HepG2 (cell line): ENCODE measurements around the gene FLYWCH1. TPM values are rescaled to one million over a fixed set of nuclear protein-coding genes. Genes with fewer than 3 reads are reported as not detected.

ENCODE experiments used
- BRCA1 ChIP-seq: sonication (generic); formaldehyde crosslinking; IDR thresholded peaks from 2 replicates; pipeline ENCODE4 v1.4.0; 2020; ENCODE audit warnings: missing genetic modification reagents
- ELF4 ChIP-seq: sonication (generic); formaldehyde crosslinking; IDR thresholded peaks from 2 replicates; pipeline ENCODE4 v1.5.0; 2020; ENCODE audit warnings: missing genetic modification reagents, mild to moderate bottlenecking, moderate library complexity, borderline replicate concordance
- HOXA7 ChIP-seq: sonication (generic); formaldehyde crosslinking; IDR thresholded peaks from 2 replicates; pipeline ENCODE4 v1.8.1; 2022; ENCODE audit warnings: mild to moderate bottlenecking, missing genetic modification reagents, moderate library complexity
- KLF11 ChIP-seq: IDR thresholded peaks from 2 replicates; pipeline ENCODE4 v1.6.1; 2016; ENCODE audit warnings: missing compliant biosample characterization
- MTF1 ChIP-seq: sonication (generic); formaldehyde crosslinking; IDR thresholded peaks from 2 replicates; pipeline ENCODE4 v1.5.0; 2020; ENCODE audit warnings: missing genetic modification reagents
- MYNN ChIP-seq: sonication (generic); formaldehyde crosslinking; IDR thresholded peaks from 2 replicates; pipeline ENCODE4 v1.4.0; 2020; ENCODE audit warnings: mild to moderate bottlenecking, low read depth, missing genetic modification reagents
- NONO ChIP-seq, 2 experiments: fragments of 450-650 bp in 1 of 2; sonication (generic) in 1 of 2; formaldehyde crosslinking in 1 of 2; IDR thresholded peaks in 1 of 2; conservative IDR thresholded peaks in 1 of 2; 2 replicates each; pipeline versions ENCODE4 v1.6.1 to v1.8.0; 2017 to 2022; ENCODE audit warnings: mild to moderate bottlenecking in 1 of 2, missing genetic modification reagents in 1 of 2, moderate library complexity in 1 of 2
- NR2F2 ChIP-seq: IDR thresholded peaks from 2 replicates; pipeline ENCODE4 v1.6.1; 2012; ENCODE audit warnings: low read depth, inconsistent platforms, borderline replicate concordance
- RBM39 ChIP-seq: fragments of 200-400 bp; formaldehyde crosslinking; IDR thresholded peaks from one replicate; pipeline ENCODE4 v1.6.1; 2018; ENCODE audit warnings: antibody characterized with exemption, mild to moderate bottlenecking, low read depth, low read length; ENCODE audit not compliant: poor library complexity, severe bottlenecking
- SMAD1 ChIP-seq: sonication (generic); formaldehyde crosslinking; IDR thresholded peaks from 2 replicates; pipeline ENCODE4 v1.4.0; 2020; ENCODE audit warnings: missing genetic modification reagents, low read depth, mild to moderate bottlenecking, borderline replicate concordance
- TCF12 ChIP-seq, 2 experiments: fragments of 450-650 bp in 1 of 2; sonication (generic) in 1 of 2; formaldehyde crosslinking in 1 of 2; IDR thresholded peaks; 2 replicates each; pipeline versions ENCODE4 v1.6.1 to v1.8.0; 2017 to 2022; ENCODE audit warnings: antibody characterized with exemption in 1 of 2, mild to moderate bottlenecking in 1 of 2, missing genetic modification reagents in 1 of 2, moderate library complexity in 1 of 2
- TP53 ChIP-seq: sonication (generic); formaldehyde crosslinking; conservative IDR thresholded peaks from 2 replicates; pipeline ENCODE4 v1.4.0; 2020; ENCODE audit warnings: missing genetic modification reagents
- ZMYM4 ChIP-seq: sonication (generic); formaldehyde crosslinking; IDR thresholded peaks from 2 replicates; pipeline ENCODE4 v1.8.1; 2023; ENCODE audit warnings: mild to moderate bottlenecking, missing genetic modification reagents
- ZNF382 ChIP-seq: sonication (generic); formaldehyde crosslinking; IDR thresholded peaks from 2 replicates; pipeline ENCODE4 v1.5.0; 2020; ENCODE audit warnings: missing genetic modification reagents, mild to moderate bottlenecking, borderline replicate concordance
- ZSCAN21 ChIP-seq: sonication (generic); formaldehyde crosslinking; IDR thresholded peaks from 2 replicates; pipeline ENCODE4 v1.8.0; 2022; ENCODE audit warnings: mild to moderate bottlenecking, missing genetic modification reagents, moderate library complexity, borderline replicate concordance
- polyA plus RNA-seq, 8 experiments: library from polyadenylated mRNA; depleted of rRNA in 3 of 8; stranded (reverse) in 7 of 8; unstranded in 1 of 8; fragments of >200 nt; fragmentation: Illumina TruSeq in 4 of 8; extraction: Trizol in 4 of 8; gene quantifications; 2 replicates each; pipeline versions ENCODE4 v1.2.1 to v1.2.3, GENCODE V29; 2011 to 2016; ENCODE audit warnings: low read depth in 4 of 8, missing spikeins in 1 of 8, mixed read lengths in 1 of 8; ENCODE audit not compliant: insufficient read depth in 1 of 8
- total RNA-seq, 5 experiments: library from RNA; depleted of rRNA; stranded (reverse); fragments of >200 nt; fragmentation: Illumina TruSeq; extraction: Trizol; gene quantifications; 2 replicates each; pipeline ENCODE4 v1.2.3, GENCODE V29; 2016; ENCODE audit warnings: low read depth in 1 of 5
- TF ChIP-seq, protein P1 (sequence below): sonication (generic); formaldehyde crosslinking; IDR thresholded peaks from 2 replicates; pipeline ENCODE4 v1.9.0; 2021; ENCODE audit warnings: missing genetic modification reagents, borderline replicate concordance
- TF ChIP-seq, protein P2 (sequence below): sonication (generic); formaldehyde crosslinking; IDR thresholded peaks from 2 replicates; pipeline ENCODE4 v1.4.0; 2020; ENCODE audit warnings: mild to moderate bottlenecking, missing genetic modification reagents
- TF ChIP-seq, protein P3 (sequence below): sonication (generic); formaldehyde crosslinking; IDR thresholded peaks from 2 replicates; pipeline ENCODE4 v1.8.0; 2022; ENCODE audit warnings: missing genetic modification reagents, low read depth, mild to moderate bottlenecking, borderline replicate concordance

The FLYWCH1 gene
- total and polyA plus RNA-seq, 2 of the 13 experiments (the other 11 are each of a cell fraction or from before 2014, with no cell fraction given): 7.3 to 12.4 TPM

DNA sequence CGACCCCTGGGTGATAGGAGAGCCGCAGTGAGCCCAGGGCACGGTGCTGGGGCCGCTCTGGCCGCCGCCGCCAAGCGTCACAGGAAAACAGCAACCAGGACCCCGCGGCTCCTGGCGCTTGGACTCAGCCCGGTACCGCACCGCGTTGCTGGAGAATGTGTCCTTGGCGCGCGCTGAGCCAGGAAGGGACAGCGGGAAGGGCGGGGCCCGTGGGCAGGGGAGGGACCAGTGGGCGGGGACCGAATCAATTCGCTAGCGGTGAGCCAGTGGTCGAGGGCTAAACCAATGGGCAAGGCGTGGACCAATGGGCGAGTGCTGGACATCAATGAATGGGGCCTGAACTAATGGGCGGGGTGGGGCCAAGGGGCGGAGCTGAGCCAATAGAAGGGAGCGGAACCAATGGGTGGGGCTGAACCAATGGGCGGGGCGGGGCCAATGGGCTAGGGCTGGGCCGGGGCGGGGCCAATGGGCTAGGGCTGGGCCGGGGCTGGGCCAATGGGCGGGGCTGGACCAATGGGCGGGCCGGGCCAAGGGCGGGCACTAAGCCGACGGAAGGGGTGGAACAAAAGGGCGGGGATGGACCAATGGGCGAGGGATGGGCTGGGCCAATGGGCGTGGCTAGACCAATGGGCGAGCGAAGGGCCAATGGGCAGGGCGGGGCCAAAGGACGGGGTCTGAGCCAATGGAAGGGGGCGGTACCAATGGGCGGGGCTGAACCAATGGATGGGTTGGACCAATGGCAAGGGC lies 6.3 kb upstream of the FLYWCH1 start (continued):
- TF ChIP-seq SMAD1 (no peak), MTF1 (no peak), HOXA7 (CRISPR knock-in tag) (no peak; the same call in 1 of the 2 replicates), ZMYM4 (CRISPR knock-in tag) (peak; percentile 54; the same call in 1 of the 2 replicates), TCF12 (IDR thresholded peaks at IDR 0.05) (no peak), TCF12 (CRISPR knock-in tag; IDR thresholded peaks at IDR 0.05) (no peak), ELF4 (CRISPR knock-in tag) (no peak), KLF11 (peak; percentile 84), MYNN (no peak), TP53 (CRISPR knock-in tag) (0 out of 2 replicates have a peak, but pooled peaks have one; percentile 77), NR2F2 (no peak; the same call in 1 of the 2 replicates), BRCA1 (CRISPR knock-in tag) (peak; percentile 84; the same call in 1 of the 2 replicates), RBM39 (peak; percentile 88), NONO (IDR thresholded peaks at IDR 0.05) (no peak), NONO (CRISPR knock-in tag; conservative IDR thresholded peaks at IDR 0.05) (peak; percentile 83), ZSCAN21 (CRISPR knock-in tag) (peak; percentile 33; the same call in 1 of the 2 replicates), ZNF382 (CRISPR knock-in tag) (no peak)
- TF ChIP-seq, protein P1, sequence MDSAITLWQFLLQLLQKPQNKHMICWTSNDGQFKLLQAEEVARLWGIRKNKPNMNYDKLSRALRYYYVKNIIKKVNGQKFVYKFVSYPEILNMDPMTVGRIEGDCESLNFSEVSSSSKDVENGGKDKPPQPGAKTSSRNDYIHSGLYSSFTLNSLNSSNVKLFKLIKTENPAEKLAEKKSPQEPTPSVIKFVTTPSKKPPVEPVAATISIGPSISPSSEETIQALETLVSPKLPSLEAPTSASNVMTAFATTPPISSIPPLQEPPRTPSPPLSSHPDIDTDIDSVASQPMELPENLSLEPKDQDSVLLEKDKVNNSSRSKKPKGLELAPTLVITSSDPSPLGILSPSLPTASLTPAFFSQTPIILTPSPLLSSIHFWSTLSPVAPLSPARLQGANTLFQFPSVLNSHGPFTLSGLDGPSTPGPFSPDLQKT (CRISPR knock-in tag): 0 out of 2 replicates have a peak, but pooled peaks have one; percentile 23
- TF ChIP-seq, protein P2, sequence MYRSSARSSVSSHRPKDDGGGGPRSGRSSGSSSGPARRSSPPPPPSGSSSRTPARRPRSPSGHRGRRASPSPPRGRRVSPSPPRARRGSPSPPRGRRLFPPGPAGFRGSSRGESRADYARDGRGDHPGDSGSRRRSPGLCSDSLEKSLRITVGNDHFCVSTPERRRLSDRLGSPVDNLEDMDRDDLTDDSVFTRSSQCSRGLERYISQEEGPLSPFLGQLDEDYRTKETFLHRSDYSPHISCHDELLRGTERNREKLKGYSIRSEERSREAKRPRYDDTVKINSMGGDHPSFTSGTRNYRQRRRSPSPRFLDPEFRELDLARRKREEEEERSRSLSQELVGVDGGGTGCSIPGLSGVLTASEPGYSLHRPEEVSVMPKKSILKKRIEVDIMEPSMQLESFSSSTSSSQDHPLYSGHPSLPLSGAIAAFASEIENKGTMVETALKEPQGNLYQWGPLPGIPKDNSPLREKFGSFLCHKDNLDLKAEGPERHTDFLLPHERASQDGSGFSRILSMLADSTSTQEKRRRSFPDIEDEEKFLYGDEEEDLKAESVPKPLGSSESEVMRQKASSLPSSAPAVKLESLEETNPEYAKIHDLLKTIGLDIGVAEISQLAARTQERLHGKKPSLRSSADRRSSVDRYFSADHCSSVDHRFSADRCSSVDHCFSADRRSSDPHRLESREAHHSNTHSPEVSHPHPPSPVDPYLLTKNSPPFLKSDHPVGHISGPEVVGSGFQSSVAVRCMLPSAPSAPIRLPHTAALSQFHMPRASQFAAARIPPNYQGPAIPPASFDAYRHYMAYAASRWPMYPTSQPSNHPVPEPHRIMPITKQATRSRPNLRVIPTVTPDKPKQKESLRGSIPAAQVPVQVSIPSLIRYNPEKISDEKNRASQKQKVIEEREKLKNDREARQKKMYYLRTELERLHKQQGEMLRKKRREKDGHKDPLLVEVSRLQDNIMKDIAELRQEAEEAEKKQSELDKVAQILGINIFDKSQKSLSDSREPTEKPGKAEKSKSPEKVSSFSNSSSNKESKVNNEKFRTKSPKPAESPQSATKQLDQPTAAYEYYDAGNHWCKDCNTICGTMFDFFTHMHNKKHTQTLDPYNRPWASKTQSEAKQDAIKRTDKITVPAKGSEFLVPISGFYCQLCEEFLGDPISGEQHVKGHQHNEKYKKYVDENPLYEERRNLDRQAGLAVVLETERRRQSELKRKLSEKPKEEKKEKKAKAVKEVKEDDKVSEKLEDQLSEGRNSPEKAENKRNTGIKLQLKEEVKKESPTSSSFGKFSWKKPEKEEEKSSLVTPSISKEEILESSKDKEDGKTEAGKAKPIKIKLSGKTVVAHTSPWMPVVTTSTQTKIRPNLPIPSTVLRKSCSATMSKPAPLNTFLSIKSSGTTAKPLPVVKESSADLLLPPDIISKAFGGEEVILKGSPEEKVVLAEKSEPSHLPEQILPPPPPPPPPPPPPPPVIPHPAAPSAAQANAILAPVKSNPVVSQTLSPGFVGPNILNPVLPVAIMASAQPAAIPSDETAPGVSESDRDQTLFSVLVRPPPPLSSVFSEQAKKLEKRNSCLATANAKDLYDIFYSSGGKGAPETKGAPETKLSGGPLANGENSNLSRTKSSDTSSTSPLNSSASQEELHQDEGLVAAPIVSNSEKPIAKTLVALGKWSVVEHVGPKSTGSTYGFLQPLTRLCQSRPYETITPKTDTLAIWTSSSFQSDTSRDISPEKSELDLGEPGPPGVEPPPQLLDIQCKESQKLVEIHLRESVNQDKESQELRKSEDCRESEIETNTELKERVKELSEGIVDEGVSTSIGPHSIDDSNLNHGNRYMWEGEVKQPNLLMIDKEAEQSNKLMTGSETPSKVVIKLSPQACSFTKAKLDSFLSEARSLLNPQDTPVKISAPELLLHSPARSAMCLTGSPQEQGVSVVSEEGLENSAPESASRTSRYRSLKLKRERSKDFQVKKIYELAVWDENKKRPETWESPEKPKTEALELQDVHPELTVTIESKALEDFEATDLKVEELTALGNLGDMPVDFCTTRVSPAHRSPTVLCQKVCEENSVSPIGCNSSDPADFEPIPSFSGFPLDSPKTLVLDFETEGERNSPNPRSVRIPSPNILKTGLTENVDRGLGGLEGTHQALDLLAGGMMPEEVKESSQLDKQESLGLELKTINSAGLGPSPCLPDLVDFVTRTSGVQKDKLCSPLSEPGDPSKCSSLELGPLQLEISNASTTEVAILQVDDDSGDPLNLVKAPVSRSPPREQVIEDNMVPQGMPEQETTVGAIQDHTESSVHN (CRISPR knock-in tag): no peak
- TF ChIP-seq, protein P3, sequence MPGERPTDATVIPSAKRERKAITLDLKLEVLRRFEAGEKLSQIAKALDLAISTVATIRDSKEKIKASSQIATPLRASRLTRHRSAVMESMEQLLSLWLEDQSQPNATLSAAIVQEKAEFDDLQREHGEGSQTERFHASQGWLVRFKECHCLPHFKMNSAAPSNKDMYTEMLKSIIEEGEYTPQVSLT (CRISPR knock-in tag): no peak
